HepG2 (cell line): ENCODE data around the gene CENPB. TPM values are rescaled to one million over a fixed set of nuclear protein-coding genes. Genes with fewer than 3 reads are reported as not detected.

Experiments used
- AGO2 ChIP-seq: fragments of 200-400 bp; formaldehyde crosslinking; optimal IDR thresholded peaks from 2 replicates; pipeline ENCODE3; 2017; ENCODE audit warnings: mild to moderate bottlenecking, low read depth, low read length, moderate library complexity
- FUBP1 ChIP-seq: sonication (generic); formaldehyde crosslinking; IDR thresholded peaks from 2 replicates; pipeline ENCODE4 v1.5.1; 2020; ENCODE audit warnings: missing genetic modification reagents, mild to moderate bottlenecking, borderline replicate concordance
- ISL2 ChIP-seq: sonication (generic); formaldehyde crosslinking; IDR thresholded peaks from 2 replicates; pipeline ENCODE4 v1.5.0; 2020; ENCODE audit warnings: missing genetic modification reagents
- KDM2A ChIP-seq: sonication (generic); formaldehyde crosslinking; IDR thresholded peaks from 2 replicates; pipeline ENCODE4 v1.4.0; 2020; ENCODE audit warnings: low read depth, missing genetic modification reagents, borderline replicate concordance
- KLF12 ChIP-seq: sonication (generic); formaldehyde crosslinking; IDR thresholded peaks from 2 replicates; pipeline ENCODE4 v1.4.0; 2020; ENCODE audit warnings: missing genetic modification reagents, borderline replicate concordance
- LBX2 ChIP-seq: sonication (generic); formaldehyde crosslinking; IDR thresholded peaks from 2 replicates; pipeline ENCODE4 v1.5.0; 2020; ENCODE audit warnings: missing genetic modification reagents, mild to moderate bottlenecking, borderline replicate concordance
- MBNL3 ChIP-seq: fragments of 250-450 bp; sonication (Bioruptor Pico); conservative IDR thresholded peaks from 2 replicates; pipeline ENCODE4 v1.8.0; 2022; ENCODE audit warnings: mild to moderate bottlenecking, inconsistent platforms
- NFE2L2 ChIP-seq: fragments of 150-350 bp; IDR thresholded peaks from 2 replicates; pipeline ENCODE4 v1.6.1; 2014; ENCODE audit warnings: low read length
- PHF8 ChIP-seq: sonication (generic); formaldehyde crosslinking; IDR thresholded peaks from 2 replicates; pipeline ENCODE4 v1.5.0; 2020; ENCODE audit warnings: missing genetic modification reagents
- PTBP1 ChIP-seq: fragments of 200-400 bp; formaldehyde crosslinking; IDR thresholded peaks from 2 replicates; pipeline ENCODE4 v1.6.1; 2018; ENCODE audit warnings: low read length, low read depth; ENCODE audit not compliant: poor library complexity, severe bottlenecking
- SOX5 ChIP-seq: IDR thresholded peaks from 2 replicates; pipeline ENCODE4 v1.6.1; 2016; ENCODE audit warnings: borderline replicate concordance
- SPEN ChIP-seq: sonication (generic); formaldehyde crosslinking; IDR thresholded peaks from 2 replicates; pipeline ENCODE4 v1.5.1; 2020; ENCODE audit warnings: low read depth, mild to moderate bottlenecking, missing genetic modification reagents
- SRSF4 ChIP-seq: fragments of 200-400 bp; formaldehyde crosslinking; IDR thresholded peaks from one replicate; pipeline ENCODE4 v1.6.1; 2018; ENCODE audit warnings: mild to moderate bottlenecking, low read depth, low read length, moderate library complexity; ENCODE audit not compliant: poor library complexity, severe bottlenecking
- ZBTB7B ChIP-seq: sonication (generic); formaldehyde crosslinking; IDR thresholded peaks from 2 replicates; pipeline ENCODE4 v1.4.0; 2020; ENCODE audit warnings: missing genetic modification reagents
- ZFAT ChIP-seq: sonication (generic); formaldehyde crosslinking; conservative IDR thresholded peaks from 2 replicates; pipeline ENCODE4 v1.8.1; 2023; ENCODE audit warnings: missing genetic modification reagents, inconsistent platforms
- ZNF546 ChIP-seq: sonication (generic); formaldehyde crosslinking; conservative IDR thresholded peaks from 2 replicates; pipeline ENCODE4 v1.8.1; 2023; ENCODE audit warnings: mild to moderate bottlenecking, missing genetic modification reagents
- ZNF558 ChIP-seq: sonication (generic); formaldehyde crosslinking; IDR thresholded peaks from 2 replicates; pipeline ENCODE4 v1.9.0; 2022; ENCODE audit warnings: mild to moderate bottlenecking, missing genetic modification reagents, borderline replicate concordance
- ZNF567 ChIP-seq: sonication (generic); formaldehyde crosslinking; IDR thresholded peaks from 2 replicates; pipeline ENCODE4 v1.8.1; 2023; ENCODE audit warnings: mild to moderate bottlenecking, missing genetic modification reagents, borderline replicate concordance
- ZNF615 ChIP-seq: sonication (generic); formaldehyde crosslinking; IDR thresholded peaks from 2 replicates; pipeline ENCODE4 v1.5.0; 2020; ENCODE audit warnings: mild to moderate bottlenecking, missing genetic modification reagents, borderline replicate concordance
- ZSCAN21 ChIP-seq: sonication (generic); formaldehyde crosslinking; IDR thresholded peaks from 2 replicates; pipeline ENCODE4 v1.8.0; 2022; ENCODE audit warnings: mild to moderate bottlenecking, missing genetic modification reagents, moderate library complexity, borderline replicate concordance
- polyA plus RNA-seq, 8 experiments: library from polyadenylated mRNA; depleted of rRNA in 3 of 8; stranded (reverse) in 7 of 8; unstranded in 1 of 8; fragments of >200 nt; fragmentation: Illumina TruSeq in 4 of 8; extraction: Trizol in 4 of 8; gene quantifications; 2 replicates each; pipeline versions ENCODE4 v1.2.1 to v1.2.3, GENCODE V29; 2011 to 2016; ENCODE audit warnings: low read depth in 4 of 8, missing spikeins in 1 of 8, mixed read lengths in 1 of 8; ENCODE audit not compliant: insufficient read depth in 1 of 8
- total RNA-seq, 5 experiments: library from RNA; depleted of rRNA; stranded (reverse); fragments of >200 nt; fragmentation: Illumina TruSeq; extraction: Trizol; gene quantifications; 2 replicates each; pipeline ENCODE4 v1.2.3, GENCODE V29; 2016; ENCODE audit warnings: low read depth in 1 of 5
- TF ChIP-seq, protein P1 (sequence below): sonication (generic); formaldehyde crosslinking; IDR thresholded peaks from 2 replicates; pipeline ENCODE4 v1.5.1; 2020; ENCODE audit warnings: missing genetic modification reagents, mild to moderate bottlenecking, borderline replicate concordance
- TF ChIP-seq, protein P2 (sequence below): sonication (generic); formaldehyde crosslinking; IDR thresholded peaks from 2 replicates; pipeline ENCODE4 v1.4.0; 2020; ENCODE audit warnings: missing genetic modification reagents, mild to moderate bottlenecking, borderline replicate concordance

Gene CENPB
- total and polyA plus RNA-seq, 2 of the 13 experiments (the other 11 are each of a cell fraction or from before 2014, with no cell fraction given), result 10.4 to 54.5 TPM

DNA sequence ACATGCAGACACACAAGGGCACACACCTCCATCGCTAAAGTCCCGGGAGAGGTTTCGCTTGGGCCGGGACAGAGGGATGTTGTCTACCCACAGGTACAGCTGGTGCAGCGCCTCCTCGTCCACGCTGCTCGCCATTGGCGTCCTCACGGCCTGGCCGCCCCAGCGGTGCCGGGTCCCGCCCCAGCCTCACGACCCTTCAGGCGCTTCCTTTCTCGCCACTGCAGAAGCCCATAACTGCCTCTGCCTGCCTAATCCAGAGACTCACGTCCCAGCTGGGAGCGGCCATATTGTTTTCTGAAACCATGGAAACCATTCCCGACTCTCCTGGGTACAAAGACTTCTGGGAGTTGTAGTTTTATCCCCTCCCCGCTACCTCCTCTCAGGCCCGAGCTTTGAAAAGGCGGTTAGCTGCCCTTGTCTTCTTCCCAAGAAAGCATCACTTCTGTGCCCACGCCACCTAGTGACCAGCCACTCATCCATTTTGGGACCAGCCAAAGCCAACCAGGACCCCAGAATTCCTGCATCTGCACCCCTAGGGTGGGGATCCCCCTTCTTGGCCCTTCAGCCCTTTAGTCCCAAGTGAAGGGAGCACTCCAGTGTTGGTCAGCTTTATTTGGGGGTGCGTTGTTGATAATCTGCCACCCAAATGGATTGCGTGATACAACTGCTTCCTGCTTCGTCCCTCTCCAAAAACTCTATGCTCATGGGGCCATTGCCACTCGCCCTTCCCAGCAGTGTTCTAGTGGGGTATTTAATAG lies 5.2 kb downstream of the CENPB start, which contains the start of gene SPEF1 (continued):
- TF ChIP-seq, protein P1, sequence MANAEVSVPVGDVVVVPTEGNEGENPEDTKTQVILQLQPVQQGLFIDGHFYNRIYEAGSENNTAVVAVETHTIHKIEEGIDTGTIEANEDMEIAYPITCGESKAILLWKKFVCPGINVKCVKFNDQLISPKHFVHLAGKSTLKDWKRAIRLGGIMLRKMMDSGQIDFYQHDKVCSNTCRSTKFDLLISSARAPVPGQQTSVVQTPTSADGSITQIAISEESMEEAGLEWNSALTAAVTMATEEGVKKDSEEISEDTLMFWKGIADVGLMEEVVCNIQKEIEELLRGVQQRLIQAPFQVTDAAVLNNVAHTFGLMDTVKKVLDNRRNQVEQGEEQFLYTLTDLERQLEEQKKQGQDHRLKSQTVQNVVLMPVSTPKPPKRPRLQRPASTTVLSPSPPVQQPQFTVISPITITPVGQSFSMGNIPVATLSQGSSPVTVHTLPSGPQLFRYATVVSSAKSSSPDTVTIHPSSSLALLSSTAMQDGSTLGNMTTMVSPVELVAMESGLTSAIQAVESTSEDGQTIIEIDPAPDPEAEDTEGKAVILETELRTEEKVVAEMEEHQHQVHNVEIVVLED (CRISPR knock-in tag), result peak; percentile 64; the same call in 1 of the 2 replicates
- peak; percentile 72; the same call in 1 of the 2 replicates for TF ChIP-seq ZSCAN21 (CRISPR knock-in tag)
- no peak for TF ChIP-seq SOX5 (CRISPR knock-in tag)
- TF ChIP-seq SRSF4, result no peak
- no peak for TF ChIP-seq ZFAT
- TF ChIP-seq FUBP1, result no peak
- no peak for TF ChIP-seq ZNF558
- TF ChIP-seq ZNF567 (CRISPR knock-in tag), result peak; percentile 75; the same call in 1 of the 2 replicates
- peak; percentile 52; the same call in 1 of the 2 replicates for TF ChIP-seq SPEN (CRISPR knock-in tag)
- TF ChIP-seq KLF12 (CRISPR knock-in tag), result no peak
- no peak for TF ChIP-seq PTBP1
- TF ChIP-seq ZNF546 (CRISPR knock-in tag), result no peak
- 0 out of 2 replicates have a peak, but pooled peaks have one; percentile 51 for TF ChIP-seq ZBTB7B
- TF ChIP-seq, protein P2, sequence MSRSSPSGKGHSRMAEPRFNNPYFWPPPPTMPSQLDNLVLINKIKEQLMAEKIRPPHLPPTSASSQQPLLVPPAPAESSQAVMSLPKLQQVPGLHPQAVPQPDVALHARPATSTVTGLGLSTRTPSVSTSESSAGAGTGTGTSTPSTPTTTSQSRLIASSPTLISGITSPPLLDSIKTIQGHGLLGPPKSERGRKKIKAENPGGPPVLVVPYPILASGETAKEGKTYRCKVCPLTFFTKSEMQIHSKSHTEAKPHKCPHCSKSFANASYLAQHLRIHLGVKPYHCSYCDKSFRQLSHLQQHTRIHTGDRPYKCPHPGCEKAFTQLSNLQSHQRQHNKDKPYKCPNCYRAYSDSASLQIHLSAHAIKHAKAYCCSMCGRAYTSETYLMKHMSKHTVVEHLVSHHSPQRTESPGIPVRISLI (CRISPR knock-in tag), result no peak
- TF ChIP-seq ZNF615 (CRISPR knock-in tag), result no peak
- peak; percentile 93 for TF ChIP-seq KDM2A (CRISPR knock-in tag)
- TF ChIP-seq LBX2 (CRISPR knock-in tag), result no peak
- 0 out of 2 replicates have a peak, but pooled peaks have one; percentile 10 for TF ChIP-seq PHF8 (CRISPR knock-in tag)
- peak; percentile 92 for TF ChIP-seq AGO2
- no peak for TF ChIP-seq NFE2L2
- TF ChIP-seq ISL2 (CRISPR knock-in tag), result no peak
- TF ChIP-seq MBNL3, result no peak
